ENCODE data around the gene ADGRB2.

DNA sequence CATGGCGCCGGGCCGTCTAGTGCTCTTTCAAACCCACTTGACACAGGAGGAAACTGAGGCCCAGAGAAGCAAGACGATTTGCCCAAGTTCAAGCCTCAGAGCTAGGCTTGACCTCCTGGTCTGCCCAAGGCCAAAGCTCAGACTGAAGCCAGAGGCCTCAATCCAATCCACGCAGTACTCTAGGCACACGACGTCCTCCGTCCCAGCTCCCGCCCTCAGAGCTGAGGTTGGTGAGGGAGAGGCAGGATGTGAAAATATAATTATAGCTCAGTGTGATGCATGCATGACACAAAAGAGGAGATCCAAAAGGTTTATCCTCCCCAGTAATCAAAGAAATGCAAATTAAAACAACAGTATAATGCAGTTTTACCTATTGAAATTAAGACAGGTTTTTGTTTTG lies 15.5 kb upstream of the ADGRB2 start:
- TF ChIP-seq, protein P1, sequence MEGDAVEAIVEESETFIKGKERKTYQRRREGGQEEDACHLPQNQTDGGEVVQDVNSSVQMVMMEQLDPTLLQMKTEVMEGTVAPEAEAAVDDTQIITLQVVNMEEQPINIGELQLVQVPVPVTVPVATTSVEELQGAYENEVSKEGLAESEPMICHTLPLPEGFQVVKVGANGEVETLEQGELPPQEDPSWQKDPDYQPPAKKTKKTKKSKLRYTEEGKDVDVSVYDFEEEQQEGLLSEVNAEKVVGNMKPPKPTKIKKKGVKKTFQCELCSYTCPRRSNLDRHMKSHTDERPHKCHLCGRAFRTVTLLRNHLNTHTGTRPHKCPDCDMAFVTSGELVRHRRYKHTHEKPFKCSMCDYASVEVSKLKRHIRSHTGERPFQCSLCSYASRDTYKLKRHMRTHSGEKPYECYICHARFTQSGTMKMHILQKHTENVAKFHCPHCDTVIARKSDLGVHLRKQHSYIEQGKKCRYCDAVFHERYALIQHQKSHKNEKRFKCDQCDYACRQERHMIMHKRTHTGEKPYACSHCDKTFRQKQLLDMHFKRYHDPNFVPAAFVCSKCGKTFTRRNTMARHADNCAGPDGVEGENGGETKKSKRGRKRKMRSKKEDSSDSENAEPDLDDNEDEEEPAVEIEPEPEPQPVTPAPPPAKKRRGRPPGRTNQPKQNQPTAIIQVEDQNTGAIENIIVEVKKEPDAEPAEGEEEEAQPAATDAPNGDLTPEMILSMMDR (IDR thresholded peaks at IDR 0.05; ENCODE audit: insufficient read depth, low read length, poor library complexity, severe bottlenecking) = no peak
- no peak for TF ChIP-seq EZH2phosphoT487 (conservative IDR thresholded peaks at IDR 0.05; ENCODE audit: low read length)
